HEK293 (cell line): ENCODE data around the gene GARIN5B.

ENCODE experiments used
- HIC1 ChIP-seq: fragments of 450-650 bp; formaldehyde crosslinking; IDR thresholded peaks from 2 replicates; pipeline ENCODE4 v1.5.1; 2016; ENCODE audit warnings: missing biosample characterization, missing genetic modification characterization
- KLF10 ChIP-seq: fragments of 450-650 bp; IDR thresholded peaks from 2 replicates; pipeline ENCODE4 v1.5.1; 2018; ENCODE audit warnings: missing biosample characterization, mild to moderate bottlenecking, missing genetic modification characterization
- KLF8 ChIP-seq: fragments of 450-650 bp; formaldehyde crosslinking; IDR thresholded peaks from 2 replicates; pipeline ENCODE4 v1.5.1; 2016; ENCODE audit warnings: missing biosample characterization, missing genetic modification characterization
- PRDM1 ChIP-seq: fragments of 450-650 bp; formaldehyde crosslinking; IDR thresholded peaks from 2 replicates; pipeline ENCODE4; 2016; ENCODE audit warnings: missing biosample characterization, missing genetic modification characterization
- WT1 ChIP-seq: fragments of 450-650 bp; formaldehyde crosslinking; IDR thresholded peaks from 2 replicates; pipeline ENCODE4 v1.5.1; 2016; ENCODE audit warnings: missing biosample characterization, missing genetic modification characterization
- ZIC2 ChIP-seq: fragments of 450-650 bp; formaldehyde crosslinking; IDR thresholded peaks from 2 replicates; pipeline ENCODE4 v1.5.1; 2016; ENCODE audit warnings: missing biosample characterization, missing genetic modification characterization
- ZNF184 ChIP-seq: fragments of 450-650 bp; IDR thresholded peaks from 2 replicates; pipeline ENCODE4 v1.5.1; 2018; ENCODE audit warnings: missing biosample characterization, mild to moderate bottlenecking, missing genetic modification characterization
- ZNF280C ChIP-seq: fragments of 450-650 bp; formaldehyde crosslinking; IDR thresholded peaks from 2 replicates; pipeline ENCODE4 v1.5.1; 2016; ENCODE audit warnings: missing biosample characterization, missing genetic modification characterization
- ZNF292 ChIP-seq: fragments of 450-650 bp; formaldehyde crosslinking; IDR thresholded peaks from 2 replicates; pipeline ENCODE4 v1.5.1; 2016; ENCODE audit warnings: low read depth, missing biosample characterization, missing genetic modification characterization, borderline replicate concordance
- ZNF449 ChIP-seq: fragments of 450-650 bp; formaldehyde crosslinking; IDR thresholded peaks from 2 replicates; pipeline ENCODE4 v1.5.1; 2017; ENCODE audit warnings: missing biosample characterization, mild to moderate bottlenecking, missing genetic modification characterization, moderate library complexity
- ZNF560 ChIP-seq: fragments of 450-650 bp; formaldehyde crosslinking; IDR thresholded peaks from 2 replicates; pipeline ENCODE4 v1.5.1; 2017; ENCODE audit warnings: missing biosample characterization, missing genetic modification characterization, borderline replicate concordance
- ZNF645 ChIP-seq: fragments of 450-650 bp; formaldehyde crosslinking; IDR thresholded peaks from 2 replicates; pipeline ENCODE4; 2016; ENCODE audit warnings: missing biosample characterization, missing genetic modification characterization
- ZNF692 ChIP-seq: fragments of 450-650 bp; formaldehyde crosslinking; IDR thresholded peaks from 2 replicates; pipeline ENCODE4 v1.5.1; 2016; ENCODE audit warnings: missing biosample characterization, missing genetic modification characterization
- ZNF777 ChIP-seq: fragments of 450-650 bp; formaldehyde crosslinking; IDR thresholded peaks from 2 replicates; pipeline ENCODE4 v1.5.1; 2017; ENCODE audit warnings: missing biosample characterization, missing genetic modification characterization, borderline replicate concordance
- TF ChIP-seq, protein P1 (sequence below): fragments of 450-650 bp; formaldehyde crosslinking; IDR thresholded peaks from 2 replicates; pipeline ENCODE4 v1.5.1; 2016; ENCODE audit warnings: missing biosample characterization, missing genetic modification characterization
- TF ChIP-seq, protein P2 (sequence below): fragments of 450-650 bp; formaldehyde crosslinking; IDR thresholded peaks from 2 replicates; pipeline ENCODE4 v1.5.1; 2016; ENCODE audit warnings: missing biosample characterization, missing genetic modification characterization
- TF ChIP-seq, protein P3 (sequence below): fragments of 450-650 bp; formaldehyde crosslinking; IDR thresholded peaks from 2 replicates; pipeline ENCODE4 v1.5.1; 2016; ENCODE audit warnings: missing biosample characterization, missing genetic modification characterization
- TF ChIP-seq, protein P4 (sequence below): fragments of 450-650 bp; formaldehyde crosslinking; IDR thresholded peaks from 2 replicates; pipeline ENCODE4 v1.5.1; 2016; ENCODE audit warnings: missing biosample characterization, missing genetic modification characterization

GARIN5B gene

GRCh38 chr19:55353803-55354697 lies 9.0 kb downstream of the GARIN5B start (continued):
- no peak for TF ChIP-seq ZNF692 (tag by site-specific recombination)
- no peak for TF ChIP-seq ZNF292 (tag by site-specific recombination)
- TF ChIP-seq ZNF560 (tag by site-specific recombination), result no peak
- TF ChIP-seq, protein P1, sequence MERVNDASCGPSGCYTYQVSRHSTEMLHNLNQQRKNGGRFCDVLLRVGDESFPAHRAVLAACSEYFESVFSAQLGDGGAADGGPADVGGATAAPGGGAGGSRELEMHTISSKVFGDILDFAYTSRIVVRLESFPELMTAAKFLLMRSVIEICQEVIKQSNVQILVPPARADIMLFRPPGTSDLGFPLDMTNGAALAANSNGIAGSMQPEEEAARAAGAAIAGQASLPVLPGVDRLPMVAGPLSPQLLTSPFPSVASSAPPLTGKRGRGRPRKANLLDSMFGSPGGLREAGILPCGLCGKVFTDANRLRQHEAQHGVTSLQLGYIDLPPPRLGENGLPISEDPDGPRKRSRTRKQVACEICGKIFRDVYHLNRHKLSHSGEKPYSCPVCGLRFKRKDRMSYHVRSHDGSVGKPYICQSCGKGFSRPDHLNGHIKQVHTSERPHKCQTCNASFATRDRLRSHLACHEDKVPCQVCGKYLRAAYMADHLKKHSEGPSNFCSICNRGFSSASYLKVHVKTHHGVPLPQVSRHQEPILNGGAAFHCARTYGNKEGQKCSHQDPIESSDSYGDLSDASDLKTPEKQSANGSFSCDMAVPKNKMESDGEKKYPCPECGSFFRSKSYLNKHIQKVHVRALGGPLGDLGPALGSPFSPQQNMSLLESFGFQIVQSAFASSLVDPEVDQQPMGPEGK, result peak; percentile 54; the same call in 1 of the 2 replicates
- TF ChIP-seq KLF8 (tag by site-specific recombination), result peak; percentile 88
- TF ChIP-seq ZNF449 (tag by site-specific recombination), result peak; percentile 66; the same call in 1 of the 2 replicates
- TF ChIP-seq, protein P2, sequence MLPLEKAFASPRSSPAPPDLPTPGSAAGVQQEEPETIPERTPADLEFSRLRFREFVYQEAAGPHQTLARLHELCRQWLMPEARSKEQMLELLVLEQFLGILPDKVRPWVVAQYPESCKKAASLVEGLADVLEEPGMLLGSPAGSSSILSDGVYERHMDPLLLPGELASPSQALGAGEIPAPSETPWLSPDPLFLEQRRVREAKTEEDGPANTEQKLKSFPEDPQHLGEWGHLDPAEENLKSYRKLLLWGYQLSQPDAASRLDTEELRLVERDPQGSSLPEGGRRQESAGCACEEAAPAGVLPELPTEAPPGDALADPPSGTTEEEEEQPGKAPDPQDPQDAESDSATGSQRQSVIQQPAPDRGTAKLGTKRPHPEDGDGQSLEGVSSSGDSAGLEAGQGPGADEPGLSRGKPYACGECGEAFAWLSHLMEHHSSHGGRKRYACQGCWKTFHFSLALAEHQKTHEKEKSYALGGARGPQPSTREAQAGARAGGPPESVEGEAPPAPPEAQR (tag by site-specific recombination), result no peak
- peak; percentile 67; the same call in 1 of the 2 replicates for TF ChIP-seq ZNF777 (tag by site-specific recombination)
- TF ChIP-seq ZNF184, result no peak
- TF ChIP-seq, protein P3, sequence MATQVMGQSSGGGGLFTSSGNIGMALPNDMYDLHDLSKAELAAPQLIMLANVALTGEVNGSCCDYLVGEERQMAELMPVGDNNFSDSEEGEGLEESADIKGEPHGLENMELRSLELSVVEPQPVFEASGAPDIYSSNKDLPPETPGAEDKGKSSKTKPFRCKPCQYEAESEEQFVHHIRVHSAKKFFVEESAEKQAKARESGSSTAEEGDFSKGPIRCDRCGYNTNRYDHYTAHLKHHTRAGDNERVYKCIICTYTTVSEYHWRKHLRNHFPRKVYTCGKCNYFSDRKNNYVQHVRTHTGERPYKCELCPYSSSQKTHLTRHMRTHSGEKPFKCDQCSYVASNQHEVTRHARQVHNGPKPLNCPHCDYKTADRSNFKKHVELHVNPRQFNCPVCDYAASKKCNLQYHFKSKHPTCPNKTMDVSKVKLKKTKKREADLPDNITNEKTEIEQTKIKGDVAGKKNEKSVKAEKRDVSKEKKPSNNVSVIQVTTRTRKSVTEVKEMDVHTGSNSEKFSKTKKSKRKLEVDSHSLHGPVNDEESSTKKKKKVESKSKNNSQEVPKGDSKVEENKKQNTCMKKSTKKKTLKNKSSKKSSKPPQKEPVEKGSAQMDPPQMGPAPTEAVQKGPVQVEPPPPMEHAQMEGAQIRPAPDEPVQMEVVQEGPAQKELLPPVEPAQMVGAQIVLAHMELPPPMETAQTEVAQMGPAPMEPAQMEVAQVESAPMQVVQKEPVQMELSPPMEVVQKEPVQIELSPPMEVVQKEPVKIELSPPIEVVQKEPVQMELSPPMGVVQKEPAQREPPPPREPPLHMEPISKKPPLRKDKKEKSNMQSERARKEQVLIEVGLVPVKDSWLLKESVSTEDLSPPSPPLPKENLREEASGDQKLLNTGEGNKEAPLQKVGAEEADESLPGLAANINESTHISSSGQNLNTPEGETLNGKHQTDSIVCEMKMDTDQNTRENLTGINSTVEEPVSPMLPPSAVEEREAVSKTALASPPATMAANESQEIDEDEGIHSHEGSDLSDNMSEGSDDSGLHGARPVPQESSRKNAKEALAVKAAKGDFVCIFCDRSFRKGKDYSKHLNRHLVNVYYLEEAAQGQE (tag by site-specific recombination), result no peak
- TF ChIP-seq ZIC2, result no peak
- TF ChIP-seq, protein P4, sequence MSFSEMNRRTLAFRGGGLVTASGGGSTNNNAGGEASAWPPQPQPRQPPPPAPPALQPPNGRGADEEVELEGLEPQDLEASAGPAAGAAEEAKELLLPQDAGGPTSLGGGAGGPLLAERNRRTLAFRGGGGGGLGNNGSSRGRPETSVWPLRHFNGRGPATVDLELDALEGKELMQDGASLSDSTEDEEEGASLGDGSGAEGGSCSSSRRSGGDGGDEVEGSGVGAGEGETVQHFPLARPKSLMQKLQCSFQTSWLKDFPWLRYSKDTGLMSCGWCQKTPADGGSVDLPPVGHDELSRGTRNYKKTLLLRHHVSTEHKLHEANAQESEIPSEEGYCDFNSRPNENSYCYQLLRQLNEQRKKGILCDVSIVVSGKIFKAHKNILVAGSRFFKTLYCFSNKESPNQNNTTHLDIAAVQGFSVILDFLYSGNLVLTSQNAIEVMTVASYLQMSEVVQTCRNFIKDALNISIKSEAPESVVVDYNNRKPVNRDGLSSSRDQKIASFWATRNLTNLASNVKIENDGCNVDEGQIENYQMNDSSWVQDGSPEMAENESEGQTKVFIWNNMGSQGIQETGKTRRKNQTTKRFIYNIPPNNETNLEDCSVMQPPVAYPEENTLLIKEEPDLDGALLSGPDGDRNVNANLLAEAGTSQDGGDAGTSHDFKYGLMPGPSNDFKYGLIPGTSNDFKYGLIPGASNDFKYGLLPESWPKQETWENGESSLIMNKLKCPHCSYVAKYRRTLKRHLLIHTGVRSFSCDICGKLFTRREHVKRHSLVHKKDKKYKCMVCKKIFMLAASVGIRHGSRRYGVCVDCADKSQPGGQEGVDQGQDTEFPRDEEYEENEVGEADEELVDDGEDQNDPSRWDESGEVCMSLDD (tag by site-specific recombination), result peak; percentile 93
- TF ChIP-seq ZNF645, result no peak
- no peak for TF ChIP-seq KLF10
- peak; percentile 42 for TF ChIP-seq HIC1
- TF ChIP-seq PRDM1, result no peak
- no peak for TF ChIP-seq ZNF280C
- 0 out of 2 replicates have a peak, but pooled peaks have one; percentile 28 for TF ChIP-seq WT1
